ENCODE measurements around the gene SKOR1. TPM values are rescaled to one million over a fixed set of nuclear protein-coding genes. Genes with fewer than 3 reads are reported as not detected.

Gene SKOR1
- total and polyA plus RNA-seq, 2 of the 8 experiments (the other 6 are each of a cell fraction or from before 2014, with no cell fraction given): 0.03 to 0.11 TPM

DNA sequence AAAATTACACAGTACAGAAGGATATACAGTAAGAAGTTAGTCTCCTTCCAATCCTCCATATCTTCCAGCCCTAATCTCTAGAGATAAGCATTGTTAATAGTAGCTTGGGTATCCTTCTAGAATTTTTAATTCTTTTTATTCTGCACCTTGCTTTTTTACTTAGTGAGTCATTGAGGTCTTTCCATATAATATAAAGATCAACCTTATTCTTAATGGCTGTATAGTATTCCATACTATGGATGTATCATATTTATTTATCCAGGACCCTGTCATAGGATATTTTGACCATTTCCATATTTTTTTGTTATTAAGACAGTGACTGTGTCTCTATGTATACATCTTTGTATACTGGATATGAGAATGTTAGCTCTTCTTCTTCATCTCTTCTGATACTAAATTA lies 36.3 kb upstream of the SKOR1 start:
- H3K4me1 ChIP-seq (replicated peaks in 1 of 4; ENCODE audit: control insufficient read depth in 3 of 4, insufficient read depth in 4 of 4, low read length in 3 of 4): peaks cover 8 to 15% (median 12%) of the 10 kb centered on the region in 4 experiments; a peak in 6 of 7 replicates
- no peak overlapping the region for H4K5ac ChIP-seq (ENCODE audit: insufficient read length, low read depth, low read length)
- H3K4me2 ChIP-seq (ENCODE audit: insufficient read depth in 1 of 2, low read depth in 2 of 2, low read length in 2 of 2): no peak overlapping the region
- H3K23ac ChIP-seq (ENCODE audit: insufficient read length): no peak overlapping the region
- no peaks in the 10 kb centered on the region; a peak in 1 of 7 replicates for H3K27me3 ChIP-seq (replicated peaks in 1 of 4; ENCODE audit: control insufficient read depth in 3 of 4, extremely low read depth in 1 of 4, insufficient read depth in 3 of 4, low read length in 3 of 4)
- no peak overlapping the region for H2BK15ac ChIP-seq (ENCODE audit: low read length)
- CTCF ChIA-PET (ENCODE audit: partially characterized antibody): interaction anchor here (0.7 to 1.6 kb wide), 2 partner anchors 9 to 58 kb away, joined by 3 read pairs; no protein-coding TSS in a partner anchor
- DNase-seq (ENCODE audit: low read depth in 1 of 2, low spot score in 2 of 2) (no peak), FAIRE-seq (no peak)
- no peaks in the 10 kb centered on the region for H3K36me3 ChIP-seq (ENCODE audit: control insufficient read depth in 2 of 4, insufficient read depth in 4 of 4, low read length in 3 of 4)
- POLR2A ChIA-PET (ENCODE audit: partially characterized antibody): no interaction called here
- H3K27ac ChIP-seq (ENCODE audit: low read depth, low read length): no peak overlapping the region
- no peak overlapping the region for H2AK5ac ChIP-seq (ENCODE audit: low read depth, low read length)
- H3K18ac ChIP-seq (ENCODE audit: extremely low read depth, low read length): no peak overlapping the region
- H2BK120ac ChIP-seq (replicated peaks; ENCODE audit: low read depth, low read length): no peak overlapping the region
- no peaks in the 10 kb centered on the region for H3K23me2 ChIP-seq (ENCODE audit: low read depth, low read length)
- no peak overlapping the region for H4K8ac ChIP-seq (ENCODE audit: extremely low read depth, insufficient read depth, low read length)
- H3K56ac ChIP-seq (replicated peaks; ENCODE audit: insufficient read length, low read depth, low read length): no peak overlapping the region
- H3K79me1 ChIP-seq (ENCODE audit: low read depth, low read length): no peaks in the 10 kb centered on the region; the same call in 1 of the 2 replicates
- H3K4ac ChIP-seq (replicated peaks; ENCODE audit: insufficient read length, low read depth, low read length): no peak overlapping the region
- H3K14ac ChIP-seq (ENCODE audit: insufficient read length): no peak overlapping the region
- H2AFZ ChIP-seq (ENCODE audit: low read length): no peak overlapping the region
- no peak overlapping the region for H3K9ac ChIP-seq (replicated peaks in 1 of 4; ENCODE audit: extremely low read depth in 1 of 4, low read depth in 3 of 4, low read length in 3 of 4)
- H4K91ac ChIP-seq (replicated peaks; ENCODE audit: insufficient read length, low read length): no peak overlapping the region
- H3K79me2 ChIP-seq (ENCODE audit: control insufficient read depth in 1 of 2, insufficient read depth in 2 of 2, low read length in 2 of 2): no peaks in the 10 kb centered on the region
- no peak overlapping the region for H2BK20ac ChIP-seq (ENCODE audit: low read length)
- no peak overlapping the region for H2BK12ac ChIP-seq (ENCODE audit: low read depth, low read length)
- H3K4me3 ChIP-seq (ENCODE audit: extremely low read depth in 1 of 4, insufficient read depth in 2 of 4, low read depth in 3 of 4, low read length in 4 of 4): no peak overlapping the region
- no peak overlapping the region for H2BK5ac ChIP-seq (ENCODE audit: low read depth, low read length)
- no peaks in the 10 kb centered on the region for H3K9me3 ChIP-seq (ENCODE audit: insufficient read depth in 2 of 2, low read depth in 1 of 2, low read length in 1 of 2)
- H4K20me1 ChIP-seq (replicated peaks in 1 of 2; ENCODE audit: control insufficient read depth in 1 of 2, insufficient read depth in 2 of 2, low read length in 2 of 2): no peaks in the 10 kb centered on the region
- TF ChIP-seq YY1 (IDR thresholded peaks at IDR 0.05; ENCODE audit: low read depth, low read length) (no peak), BRCA1 (IDR thresholded peaks at IDR 0.05; ENCODE audit: low read depth, low read length) (no peak), GTF2F1 (IDR thresholded peaks at IDR 0.05; ENCODE audit: borderline replicate concordance, low read depth, low read length) (no peak), SAP30 (IDR thresholded peaks at IDR 0.05; ENCODE audit: insufficient read depth, insufficient replicate concordance, low read length) (no peak)
- TF ChIP-seq, protein P1, sequence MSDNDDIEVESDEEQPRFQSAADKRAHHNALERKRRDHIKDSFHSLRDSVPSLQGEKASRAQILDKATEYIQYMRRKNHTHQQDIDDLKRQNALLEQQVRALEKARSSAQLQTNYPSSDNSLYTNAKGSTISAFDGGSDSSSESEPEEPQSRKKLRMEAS (IDR thresholded peaks at IDR 0.05): no peak
